ENCODE data around the gene KCNJ11. TPM values are rescaled to one million over a fixed set of nuclear protein-coding genes. Genes with fewer than 3 reads are reported as not detected.

Gene KCNJ11
- total and polyA plus RNA-seq, 10 of the 15 experiments (the other 5 are each of a cell fraction or from before 2014, with no cell fraction given): 0.06 to 0.56 (median 0.21) TPM; not detected in 6

GRCh38 chr11:17393472-17393871 lies 5.0 kb upstream of the KCNJ11 start (continued):
- no peak for TF ChIP-seq ZNF687 (IDR thresholded peaks at IDR 0.05)
- TF ChIP-seq LARP7 (IDR thresholded peaks at IDR 0.05): no peak
- no peak for TF ChIP-seq MYB (IDR thresholded peaks at IDR 0.05; ENCODE audit: borderline replicate concordance, low read depth, low read length)
- no peak for TF ChIP-seq RB1 (IDR thresholded peaks at IDR 0.05; ENCODE audit: borderline replicate concordance)

GRCh38 chr11:17392872-17393271 lies 4.4 kb upstream of the KCNJ11 start:
- no peak for ATAC-seq
- no peak for TF ChIP-seq BCLAF1 (IDR thresholded peaks at IDR 0.05)
- TF ChIP-seq POLR2AphosphoS5 (IDR thresholded peaks at IDR 0.05; ENCODE audit: low read length): no peak
- no peak for TF ChIP-seq HDGF (IDR thresholded peaks at IDR 0.05)
- no peak for TF ChIP-seq CEBPB (IDR thresholded peaks at IDR 0.05; ENCODE audit: borderline replicate concordance in 1 of 2, low read depth in 2 of 2, low read length in 2 of 2)
- TF ChIP-seq TCF12 (IDR thresholded peaks at IDR 0.05; ENCODE audit: low read depth, low read length): no peak
- TF ChIP-seq ELK1 (IDR thresholded peaks at IDR 0.05; ENCODE audit: low read depth, low read length): no peak
- TF ChIP-seq BHLHE40 (IDR thresholded peaks at IDR 0.05; ENCODE audit: borderline replicate concordance in 1 of 2, low read depth in 2 of 2, low read length in 1 of 2): no peak
- TF ChIP-seq SMC3 (IDR thresholded peaks at IDR 0.05; ENCODE audit: borderline replicate concordance, low read length): no peak
- no peak for TF ChIP-seq ZNF24 (IDR thresholded peaks at IDR 0.05)
- no peak for TF ChIP-seq RFX5 (IDR thresholded peaks at IDR 0.05; ENCODE audit: low read depth, low read length)
- TF ChIP-seq EGR1 (IDR thresholded peaks at IDR 0.05; ENCODE audit: borderline replicate concordance in 1 of 2, low read depth in 2 of 2, low read length in 2 of 2): no peak
- BruUV-seq (replicated peaks): no TSS peak
- H3K27ac ChIP-seq (ENCODE audit: control insufficient read depth, insufficient read depth): no peak overlapping the region
- no peak overlapping the region for H3K4me3 ChIP-seq
- ChIA-PET CTCF (interaction anchor here (2.0 kb wide), 1 partner anchor 8 kb away, joined by 5 read pairs; no protein-coding TSS in a partner anchor), RAD21 (ENCODE audit: unreplicated experiment) (no interaction called here), POLR2A (no interaction called here), SMC1A (ENCODE audit: uncharacterized antibody, unreplicated experiment) (no interaction called here)
- H3K36me3 ChIP-seq (ENCODE audit: control insufficient read depth in 2 of 2, insufficient read depth in 2 of 2, low read length in 1 of 2): no peaks in the 10 kb centered on the region
- H3K27me3 ChIP-seq (replicated peaks in 1 of 2; ENCODE audit: control insufficient read depth in 2 of 2, insufficient read depth in 2 of 2, low read length in 1 of 2): peaks cover 0 to 2% of the 10 kb centered on the region in 2 experiments; a peak in 2 of 4 replicates
- H4K20me1 ChIP-seq (ENCODE audit: control insufficient read depth, insufficient read depth): no peaks in the 10 kb centered on the region
- no peaks in the 10 kb centered on the region for H3K9me3 ChIP-seq (replicated peaks; ENCODE audit: control insufficient read depth, insufficient read depth, low read length)
- H2AFZ ChIP-seq (ENCODE audit: control insufficient read depth, low read depth, low read length): no peak overlapping the region
- 68% methylated on average over 14 of the region's 14 CpGs for WGBS (ENCODE audit: insufficient coverage, insufficient replicate concordance, low lambda C conversion rate, missing lambda C conversion rate)
- no peak for DNase-seq (ENCODE audit: low read depth, low spot score)
- in situ Hi-C loops (cut with MboI): no loop called here
- no peak overlapping the region for H3K9ac ChIP-seq (ENCODE audit: control insufficient read depth, insufficient read depth, low read length)
- intact Hi-C loops (cut with micrococcal nuclease; ENCODE audit: unreplicated experiment): no loop called here
- H3K79me2 ChIP-seq (ENCODE audit: control insufficient read depth, insufficient read depth, low read length): no peaks in the 10 kb centered on the region
- no peak overlapping the region for H3K4me2 ChIP-seq (ENCODE audit: control insufficient read depth, insufficient read depth)
- no peak for FAIRE-seq
- H3K4me1 ChIP-seq (ENCODE audit: control insufficient read depth, insufficient read depth, low read length): no peaks in the 10 kb centered on the region
